Spleen (tissue), 7 donors: ENCODE data around the gene TOP2B.

Experiments used
- CTCF ChIP-seq, 11 experiments: fragments of 200-600 bp in 7 of 11; fragments of 450-650 bp in 4 of 11; sonication (generic) in 4 of 11; IDR thresholded peaks in 8 of 11; conservative IDR thresholded peaks in 3 of 11; 1 replicate in 7 of 11; 2 replicates in 4 of 11; pipeline versions ENCODE4 v1.4.0 to v1.8.0; 2016 to 2021; ENCODE audit warnings: antibody characterized with exemption in 11 of 11, inconsistent platforms in 4 of 11, mild to moderate bottlenecking in 1 of 11
- POLR2A ChIP-seq, 3 donors: fragments of 450-650 bp; IDR thresholded peaks; one replicate each; pipeline ENCODE4 v1.5.1; 2017; ENCODE audit warnings: antibody characterized with exemption in 3 of 3, mild to moderate bottlenecking in 1 of 3
- donor health status: DM: no; HTN: no; CAD: no; lungs with moderate emphysema.
- donor health status: DM: no; HTN: no; CAD: no.
- donor health status: DM: no; HTN: no; CAD: no.

GRCh38 chr3:25584011-25584789 is 80.5 kb downstream of the TOP2B start:
- TF ChIP-seq CTCF (IDR thresholded peaks at IDR 0.05 in 8 of 11, conservative IDR thresholded peaks at IDR 0.05 in 3 of 11): no peak
- TF ChIP-seq POLR2A (IDR thresholded peaks at IDR 0.05): no peak
